Heart left ventricle (tissue), 13 donors: ENCODE results near the gene CLSTN2.

Source experiments
- POLR2A ChIP-seq, 2 donors: fragments of 450-650 bp; IDR thresholded peaks; one replicate each; pipeline ENCODE4 v1.6.1; 2017; ENCODE audit warnings: antibody characterized with exemption in 2 of 2, mild to moderate bottlenecking in 2 of 2, moderate library complexity in 2 of 2
- TF ChIP-seq, protein P1 (sequence below), 12 donors: fragments of 200-600 bp; sonication (generic) in 4 of 12; IDR thresholded peaks; one replicate each; pipeline versions ENCODE4 v1.5.0 to v1.8.0; 2018 to 2022; ENCODE audit warnings: antibody characterized with exemption in 12 of 12, mild to moderate bottlenecking in 5 of 12
- donor health status: ischemic (EF 13 %, LVEDD 7.1; RV severe dilation, severe dysfunction).
- donor health status: DM: no; HTN: yes; CAD: no.
- donor health status: DM: no; HTN: no; CAD: no.
- donor health status: ischemic (EF 25% LVEDD 6.9; RV normal size, moderate dysfunction).
- donor health status: ischemic (EF 25% LVEDD 5.7; RV mildly dilated, moderate dysfunction).
- donor health status: ischemic (EF 35%, LVEDD 5.7; RV mildly dilated, moderate dysfunction).
- donor health status: nonischemic (EF 11% LVEDD 7.7; RV severe dilation, severe dysfunction).
- donor health status: DM: yes; HTN: yes; CAD: no.
- donor health status: PGD.
- donor health status: ischemic (EF 29% LVEDD 5.4; RV normal size, mild dysfunction).
- donor health status: nonischemic (EF 23%, LVEDD 6.1; RV moderate dilation, normal function).

DNA sequence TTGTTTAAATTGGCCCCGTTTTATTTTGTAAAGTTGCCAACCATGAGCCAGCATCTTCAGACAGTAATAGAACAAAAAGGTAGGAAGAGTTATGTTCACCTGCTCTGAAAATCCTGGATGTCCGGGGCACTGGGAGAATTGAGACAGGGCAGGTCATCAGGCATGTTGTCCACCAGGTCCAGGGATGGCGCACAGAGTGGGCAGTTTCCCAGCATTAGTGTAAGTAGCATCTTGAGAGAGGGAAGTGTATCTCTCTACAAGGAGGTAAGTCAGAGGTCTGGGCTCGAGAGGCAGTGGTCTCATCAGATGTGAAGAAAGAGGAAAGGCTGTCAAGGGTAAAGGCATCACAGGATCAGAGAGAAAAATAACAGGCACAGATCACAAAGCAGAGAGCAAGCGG lies 339.4 kb downstream of the CLSTN2 start:
- TF ChIP-seq, protein P1, sequence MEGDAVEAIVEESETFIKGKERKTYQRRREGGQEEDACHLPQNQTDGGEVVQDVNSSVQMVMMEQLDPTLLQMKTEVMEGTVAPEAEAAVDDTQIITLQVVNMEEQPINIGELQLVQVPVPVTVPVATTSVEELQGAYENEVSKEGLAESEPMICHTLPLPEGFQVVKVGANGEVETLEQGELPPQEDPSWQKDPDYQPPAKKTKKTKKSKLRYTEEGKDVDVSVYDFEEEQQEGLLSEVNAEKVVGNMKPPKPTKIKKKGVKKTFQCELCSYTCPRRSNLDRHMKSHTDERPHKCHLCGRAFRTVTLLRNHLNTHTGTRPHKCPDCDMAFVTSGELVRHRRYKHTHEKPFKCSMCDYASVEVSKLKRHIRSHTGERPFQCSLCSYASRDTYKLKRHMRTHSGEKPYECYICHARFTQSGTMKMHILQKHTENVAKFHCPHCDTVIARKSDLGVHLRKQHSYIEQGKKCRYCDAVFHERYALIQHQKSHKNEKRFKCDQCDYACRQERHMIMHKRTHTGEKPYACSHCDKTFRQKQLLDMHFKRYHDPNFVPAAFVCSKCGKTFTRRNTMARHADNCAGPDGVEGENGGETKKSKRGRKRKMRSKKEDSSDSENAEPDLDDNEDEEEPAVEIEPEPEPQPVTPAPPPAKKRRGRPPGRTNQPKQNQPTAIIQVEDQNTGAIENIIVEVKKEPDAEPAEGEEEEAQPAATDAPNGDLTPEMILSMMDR (IDR thresholded peaks at IDR 0.05), result no peak
- TF ChIP-seq POLR2A (IDR thresholded peaks at IDR 0.05), result no peak
